HG03378 (cell line): ENCODE measurements around the gene USF2.

Experiments used
- ATAC-seq: cut with Tn5 transposase; IDR thresholded peaks from one replicate; pipeline ENCODE4 v1.9.1; 2021; ENCODE audit warnings: mild to moderate bottlenecking, moderate library complexity; ENCODE audit not compliant: unreplicated experiment

The USF2 gene

GRCh38 chr19:35296644-35297514, 28.1 kb downstream of the USF2 start:
- ATAC-seq, result no peak

GRCh38 chr19:35297515-35297848, 28.7 kb downstream of the USF2 start:
- no peak for ATAC-seq

- ATAC-seq, result no peak
Observed at GRCh38 chr19:35297922-35298321, 29.2 kb downstream of the USF2 start.

GRCh38 chr19:35298561-35298972, 29.8 kb downstream of the USF2 start:
- no peak for ATAC-seq

- no peak for ATAC-seq
Observed at GRCh38 chr19:35299523-35300338, 31.0 kb downstream of the USF2 start.

- ATAC-seq, result no peak
Observed at GRCh38 chr19:35300339-35300649, 31.5 kb downstream of the USF2 start.

GRCh38 chr19:35301961-35302360, 33.2 kb downstream of the USF2 start:
- no peak for ATAC-seq

- no peak for ATAC-seq
Observed at GRCh38 chr19:35302446-35302845, 33.7 kb downstream of the USF2 start.

- ATAC-seq, result no peak
Observed at GRCh38 chr19:35303357-35303915, 34.7 kb downstream of the USF2 start.

GRCh38 chr19:35304036-35304435, 35.3 kb downstream of the USF2 start:
- ATAC-seq, result no peak

- ATAC-seq, result no peak
Observed at GRCh38 chr19:35305181-35305580, 36.4 kb downstream of the USF2 start.

- ATAC-seq, result no peak
Observed at GRCh38 chr19:35306473-35307246, 37.9 kb downstream of the USF2 start.

- no peak for ATAC-seq
Observed at GRCh38 chr19:35307931-35308330, 39.2 kb downstream of the USF2 start.

GRCh38 chr19:35308910-35309309, 40.1 kb downstream of the USF2 start:
- no peak for ATAC-seq

GRCh38 chr19:35309481-35310279, 40.9 kb downstream of the USF2 start:
- no peak for ATAC-seq

GRCh38 chr19:35310331-35310730, 41.6 kb downstream of the USF2 start:
- no peak for ATAC-seq

- no peak for ATAC-seq
Observed at GRCh38 chr19:35310811-35311465, 42.2 kb downstream of the USF2 start.

- no peak for ATAC-seq
Observed at GRCh38 chr19:35311901-35312665, 43.3 kb downstream of the USF2 start.

GRCh38 chr19:35313587-35313986, 44.8 kb downstream of the USF2 start:
- no peak for ATAC-seq
